IMR-90 (cell line): Measurements from ENCODE around the gene FAHD2A. TPM values are rescaled to one million over a fixed set of nuclear protein-coding genes. Genes with fewer than 3 reads are reported as not detected.

Experiments
- ATAC-seq: fragments of 200-7000 bp; cut with Tn5 transposase; 2 replicates; pipeline ENCODE4 v1.9.1; 2020; ENCODE audit warnings: low read depth, mild to moderate bottlenecking, moderate library complexity
- BruUV-seq: library from RNA; stranded (reverse); fragments of 400-500 nt; replicated peaks from 2 replicates; lab custom pipeline; 2021; lab: Mats Ljungman, UMichigan
- CTCF ChIA-PET: fragments of 300-600 bp; formaldehyde crosslinking; extraction: SDS; loops from one replicate; lab custom pipeline; 2021; ENCODE audit warnings: antibody characterized with exemption; lab: Yijun Ruan, JAX
- POLR2A ChIA-PET: fragments of 300-600 bp; sonication (Branson Sonifier 250); formaldehyde crosslinking; loops from one replicate; lab custom pipeline; 2022; ENCODE audit warnings: antibody characterized with exemption; ENCODE audit not compliant: unreplicated experiment; lab: Charles Lee
- DNase-seq: peaks from one replicate; pipeline ENCODE4 v3.0.0; 2013
- H2AFZ ChIP-seq: replicated peaks from 2 replicates; pipeline ENCODE3; 2013; ENCODE audit warnings: low read length, mild to moderate bottlenecking; ENCODE audit not compliant: poor library complexity
- H2AK5ac ChIP-seq: 2 replicates; pipeline ENCODE4 v1.6.1; 2013; ENCODE audit warnings: low read depth, low read length, inconsistent platforms
- H2AK9ac ChIP-seq: replicated peaks from 2 replicates; pipeline ENCODE3; 2013; ENCODE audit warnings: mild to moderate bottlenecking, low read depth, low read length, moderate library complexity; ENCODE audit not compliant: poor library complexity
- H2BK120ac ChIP-seq: 2 replicates; pipeline ENCODE4 v1.6.1; 2013; ENCODE audit warnings: low read depth, low read length, inconsistent platforms
- H2BK15ac ChIP-seq: 3 replicates; pipeline ENCODE4 v1.6.1; 2013; ENCODE audit warnings: low read depth, low read length, inconsistent platforms
- H2BK20ac ChIP-seq: 2 replicates; pipeline ENCODE4 v1.6.1; 2013; ENCODE audit warnings: low read depth, mild to moderate bottlenecking, inconsistent platforms, low read length, moderate library complexity
- H2BK5ac ChIP-seq: 2 replicates; pipeline ENCODE4 v1.6.1; 2013; ENCODE audit warnings: mild to moderate bottlenecking, low read depth, low read length, inconsistent platforms; ENCODE audit not compliant: poor library complexity, severe bottlenecking
- H3K14ac ChIP-seq: replicated peaks from 2 replicates; pipeline ENCODE4 v1.6.1; 2013; ENCODE audit warnings: low read depth, low read length, inconsistent platforms
- H3K18ac ChIP-seq: 2 replicates; pipeline ENCODE4 v1.6.1; 2013; ENCODE audit warnings: low read depth, low read length, control low read depth
- H3K23ac ChIP-seq: 2 replicates; pipeline ENCODE4 v1.6.1; 2013; ENCODE audit warnings: low read depth, low read length, inconsistent platforms
- H3K27ac ChIP-seq: 2 replicates; pipeline ENCODE4 v1.5.1; 2013; ENCODE audit warnings: mild to moderate bottlenecking, control low read depth, low read length; ENCODE audit not compliant: insufficient read depth
- H3K27me3 ChIP-seq: 2 replicates; pipeline ENCODE4 v1.6.1; 2013; ENCODE audit warnings: low read length; ENCODE audit not compliant: control insufficient read depth, insufficient read depth
- H3K36me3 ChIP-seq: 2 replicates; pipeline ENCODE4 v1.6.1; 2013; ENCODE audit warnings: low read length, mixed read lengths; ENCODE audit not compliant: control insufficient read depth, insufficient read depth
- H3K4ac ChIP-seq: 2 replicates; pipeline ENCODE4 v1.6.1; 2013; ENCODE audit warnings: low read depth, low read length, inconsistent platforms
- H3K4me1 ChIP-seq: 2 replicates; pipeline ENCODE4 v1.6.1; 2013; ENCODE audit warnings: low read length, mixed read lengths; ENCODE audit not compliant: control insufficient read depth, insufficient read depth
- H3K4me2 ChIP-seq: 2 replicates; pipeline ENCODE4 v1.6.1; 2013; ENCODE audit warnings: low read depth, mild to moderate bottlenecking, control low read depth, low read length, moderate library complexity
- H3K4me3 ChIP-seq: 2 replicates; pipeline ENCODE4 v1.5.1; 2013; ENCODE audit warnings: low read depth, mild to moderate bottlenecking, control low read depth, low read length, moderate library complexity; ENCODE audit not compliant: insufficient read depth
- H3K56ac ChIP-seq: 2 replicates; pipeline ENCODE4 v1.6.1; 2013; ENCODE audit warnings: low read length, inconsistent platforms; ENCODE audit not compliant: insufficient read depth; ENCODE audit errors: extremely low read depth
- H3K79me1 ChIP-seq, 2 experiments: 2 replicates each; pipeline ENCODE4 v1.6.1; 2013; ENCODE audit warnings: low read length in 2 of 2, inconsistent platforms in 1 of 2, low read depth in 1 of 2
- H3K9ac ChIP-seq: 2 replicates; pipeline ENCODE4 v1.6.1; 2013; ENCODE audit warnings: low read depth, low read length, control low read depth
- H3K9me1 ChIP-seq: 2 replicates; pipeline ENCODE4 v1.6.1; 2013; ENCODE audit warnings: low read length, inconsistent platforms; ENCODE audit not compliant: insufficient read depth
- H3K9me3 ChIP-seq: 2 replicates; pipeline ENCODE4 v1.6.1; 2013; ENCODE audit warnings: low read length; ENCODE audit not compliant: control insufficient read depth, insufficient read depth
- H4K20me1 ChIP-seq: 2 replicates; pipeline ENCODE4 v1.6.1; 2013; ENCODE audit warnings: low read length, inconsistent platforms; ENCODE audit not compliant: insufficient read depth
- H4K5ac ChIP-seq: 2 replicates; pipeline ENCODE4 v1.6.1; 2013; ENCODE audit warnings: mild to moderate bottlenecking, low read depth, low read length, control low read depth
- H4K8ac ChIP-seq, 2 experiments: 2 replicates each; pipeline ENCODE4 v1.6.1; 2013; ENCODE audit warnings: low read depth in 2 of 2, low read length in 2 of 2, control low read depth in 1 of 2, inconsistent platforms in 1 of 2
- H4K91ac ChIP-seq: 2 replicates; pipeline ENCODE4 v1.6.1; 2013; ENCODE audit warnings: low read depth, low read length, inconsistent platforms; ENCODE audit not compliant: insufficient read depth
- BHLHE40 ChIP-seq: fragments of 150-350 bp; IDR thresholded peaks from 2 replicates; pipeline ENCODE4 v1.6.1; 2016; ENCODE audit warnings: mild to moderate bottlenecking, low read depth, low read length
- CEBPB ChIP-seq: IDR thresholded peaks from 2 replicates; pipeline ENCODE4 v1.6.1; 2012; ENCODE audit warnings: low read depth, low read length, improper control_type of control experiment
- CHD1 ChIP-seq: IDR thresholded peaks from 2 replicates; pipeline ENCODE4 v1.6.1; 2012; ENCODE audit warnings: low read depth, low read length, improper control_type of control experiment
- ELK1 ChIP-seq: fragments of 150-350 bp; IDR thresholded peaks from 2 replicates; pipeline ENCODE4 v1.6.1; 2016; ENCODE audit warnings: low read depth, mild to moderate bottlenecking, low read length, moderate library complexity, borderline replicate concordance
- FOS ChIP-seq: fragments of 150-350 bp; IDR thresholded peaks from 2 replicates; pipeline ENCODE4 v1.6.1; 2016; ENCODE audit warnings: low read depth, low read length
- MAFK ChIP-seq: IDR thresholded peaks from 2 replicates; pipeline ENCODE4 v1.6.1; 2012; ENCODE audit warnings: low read depth, low read length, improper control_type of control experiment
- MAZ ChIP-seq: IDR thresholded peaks from 2 replicates; pipeline ENCODE4 v1.6.1; 2012; ENCODE audit warnings: low read depth, mild to moderate bottlenecking, low read length, improper control_type of control experiment, moderate library complexity, borderline replicate concordance
- MXI1 ChIP-seq: IDR thresholded peaks from 2 replicates; pipeline ENCODE4 v1.6.1; 2012; ENCODE audit warnings: low read depth, mild to moderate bottlenecking, low read length, moderate library complexity, borderline replicate concordance
- NFE2L2 ChIP-seq: fragments of 150-350 bp; IDR thresholded peaks from 2 replicates; pipeline ENCODE4 v1.6.1; 2016; ENCODE audit warnings: low read depth, mild to moderate bottlenecking, low read length
- POLR2A ChIP-seq: IDR thresholded peaks from 2 replicates; pipeline ENCODE4 v1.6.1; 2012; ENCODE audit warnings: mild to moderate bottlenecking, low read depth, low read length
- RAD21 ChIP-seq: IDR thresholded peaks from 2 replicates; pipeline ENCODE4 v1.6.1; 2012; ENCODE audit warnings: low read length, improper control_type of control experiment
- RCOR1 ChIP-seq: IDR thresholded peaks from 2 replicates; pipeline ENCODE4 v1.6.1; 2012; ENCODE audit warnings: mild to moderate bottlenecking, low read length, improper control_type of control experiment; ENCODE audit not compliant: insufficient replicate concordance
- RFX5 ChIP-seq: IDR thresholded peaks from 2 replicates; pipeline ENCODE4 v1.8.0; 2012; ENCODE audit warnings: low read depth, mild to moderate bottlenecking, low read length, moderate library complexity
- SMC3 ChIP-seq: fragments of 150-350 bp; IDR thresholded peaks from 2 replicates; pipeline ENCODE4 v1.6.1; 2016; ENCODE audit warnings: low read depth, mild to moderate bottlenecking, antibody characterized with exemption, low read length, moderate library complexity
- WGBS, 2 experiments: methylation state at CpG; one replicate each; pipeline versions ENCODE4 v1.1.5 to v1.1.7; 2013; ENCODE audit warnings: missing lambda C conversion rate in 2 of 2; ENCODE audit not compliant: insufficient read length in 1 of 2; ENCODE audit errors: extremely low coverage in 2 of 2; 5-methylcytosine and 5-hydroxymethylcytosine counted together
- dilution Hi-C: fragments of 300-500 bp; cut with HindIII; formaldehyde crosslinking; loops from one replicate; pipeline ENCODE4 v1.14.3; 2018; ENCODE audit warnings: low sequenced_read_pairs; ENCODE audit not compliant: unreplicated experiment
- in situ Hi-C: fragments of 300-500 bp; cut with MboI; formaldehyde crosslinking; loops from 3 replicates; pipeline ENCODE4 v1.14.3; 2019; ENCODE audit warnings: low sequenced_read_pairs, inconsistent platforms, mixed read lengths
- intact Hi-C: fragments of 100-400 bp; cut with micrococcal nuclease; formaldehyde crosslinking; loops from 2 replicates; pipeline ENCODE4 v1.10.0; 2022
- polyA plus RNA-seq, 3 experiments: library from polyadenylated mRNA; depleted of rRNA; stranded (reverse); fragments of >200 nt; gene quantifications; 2 replicates each; pipeline ENCODE4 v1.2.3, GENCODE V29; 2012; ENCODE audit warnings: low replicate concordance in 1 of 3
- total RNA-seq: library from RNA; depleted of rRNA; stranded (reverse); fragments of >200 nt; gene quantifications from 2 replicates; pipeline ENCODE4 v1.2.3, GENCODE V29; 2012
- TF ChIP-seq, protein P1 (sequence below): fragments of 150-350 bp; IDR thresholded peaks from 2 replicates; pipeline ENCODE4 v1.6.1; 2017; ENCODE audit warnings: mild to moderate bottlenecking, antibody characterized with exemption, low read length, low read depth
- TF ChIP-seq, protein P2 (sequence below): conservative IDR thresholded peaks from 2 replicates; pipeline ENCODE4 v1.5.1; 2012; ENCODE audit warnings: mild to moderate bottlenecking, low read depth, low read length, improper control_type of control experiment

Gene FAHD2A
- total and polyA plus RNA-seq, 2 of the 4 experiments (the other 2 are of a cell fraction): 35.1 to 36.2 TPM

DNA sequence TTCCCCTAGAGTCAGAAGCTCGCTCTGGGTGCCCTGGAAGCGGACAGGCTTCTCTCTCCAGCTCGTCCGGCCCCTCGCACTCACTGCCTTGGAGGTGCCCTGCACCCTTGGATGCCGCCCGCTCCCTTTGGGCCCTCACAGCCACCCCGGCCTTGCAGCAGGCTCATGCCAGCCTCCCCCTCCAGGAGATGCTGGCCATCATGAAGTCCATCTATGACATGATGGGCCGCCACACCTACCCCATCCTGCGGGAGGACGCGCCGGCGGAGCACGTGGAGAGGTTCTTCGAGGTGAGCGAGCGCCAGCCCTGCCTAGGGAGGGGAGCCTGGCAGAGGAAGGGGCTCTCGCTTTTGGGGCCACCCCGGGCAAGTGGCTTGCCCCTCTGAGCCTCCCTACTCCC, 20.3 kb upstream of the FAHD2A start:
- Histone ChIP-seq H3K79me1 (no peaks in the 10 kb centered on the region), H3K9me1 (no peaks in the 10 kb centered on the region; the same call in 1 of the 2 replicates), H3K4me2 (no peak overlapping the region), H2BK120ac (no peak overlapping the region), H3K36me3 (no peaks in the 10 kb centered on the region; the same call in 1 of the 2 replicates), H3K9me3 (no peaks in the 10 kb centered on the region), H4K20me1 (no peaks in the 10 kb centered on the region), H3K23ac (no peak overlapping the region), H2AK9ac (no peak overlapping the region), H3K14ac (no peak overlapping the region), H3K9ac (no peak overlapping the region), H2AK5ac (no peak overlapping the region), H3K27ac (no peak overlapping the region), H3K27me3 (peaks cover 3% of the 10 kb centered on the region), H3K4ac (no peak overlapping the region), H4K5ac (no peak overlapping the region), H4K91ac (no peak overlapping the region), H3K4me3 (no peak overlapping the region), H3K56ac (no peak overlapping the region), H2AFZ (no peak overlapping the region), H2BK20ac (no peak overlapping the region), H3K18ac (no peak overlapping the region), H2BK5ac (no peak overlapping the region), H4K8ac (no peak overlapping the region), H2BK15ac (no peak overlapping the region), H3K4me1 (no peaks in the 10 kb centered on the region)
- dilution Hi-C loops: no loop called here
- DNase-seq: no peak
- no peak for ATAC-seq
- 88% methylated on average over 3 of the region's 20 CpGs; no CpG with 5 or more reads in 1 of the 2 experiments for WGBS, 2 experiments
- CTCF ChIA-PET: no interaction called here
- intact Hi-C loops: no loop called here
- no TSS peak for BruUV-seq
- in situ Hi-C loops: no loop called here
- TF ChIP-seq RFX5: no peak
- TF ChIP-seq BHLHE40: no peak
- no peak for TF ChIP-seq POLR2A
- no peak for TF ChIP-seq MXI1
- no peak for TF ChIP-seq RAD21
- TF ChIP-seq, protein P1, sequence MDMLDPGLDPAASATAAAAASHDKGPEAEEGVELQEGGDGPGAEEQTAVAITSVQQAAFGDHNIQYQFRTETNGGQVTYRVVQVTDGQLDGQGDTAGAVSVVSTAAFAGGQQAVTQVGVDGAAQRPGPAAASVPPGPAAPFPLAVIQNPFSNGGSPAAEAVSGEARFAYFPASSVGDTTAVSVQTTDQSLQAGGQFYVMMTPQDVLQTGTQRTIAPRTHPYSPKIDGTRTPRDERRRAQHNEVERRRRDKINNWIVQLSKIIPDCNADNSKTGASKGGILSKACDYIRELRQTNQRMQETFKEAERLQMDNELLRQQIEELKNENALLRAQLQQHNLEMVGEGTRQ: no peak
- TF ChIP-seq FOS: no peak
- no peak for TF ChIP-seq RCOR1
- TF ChIP-seq, protein P2, sequence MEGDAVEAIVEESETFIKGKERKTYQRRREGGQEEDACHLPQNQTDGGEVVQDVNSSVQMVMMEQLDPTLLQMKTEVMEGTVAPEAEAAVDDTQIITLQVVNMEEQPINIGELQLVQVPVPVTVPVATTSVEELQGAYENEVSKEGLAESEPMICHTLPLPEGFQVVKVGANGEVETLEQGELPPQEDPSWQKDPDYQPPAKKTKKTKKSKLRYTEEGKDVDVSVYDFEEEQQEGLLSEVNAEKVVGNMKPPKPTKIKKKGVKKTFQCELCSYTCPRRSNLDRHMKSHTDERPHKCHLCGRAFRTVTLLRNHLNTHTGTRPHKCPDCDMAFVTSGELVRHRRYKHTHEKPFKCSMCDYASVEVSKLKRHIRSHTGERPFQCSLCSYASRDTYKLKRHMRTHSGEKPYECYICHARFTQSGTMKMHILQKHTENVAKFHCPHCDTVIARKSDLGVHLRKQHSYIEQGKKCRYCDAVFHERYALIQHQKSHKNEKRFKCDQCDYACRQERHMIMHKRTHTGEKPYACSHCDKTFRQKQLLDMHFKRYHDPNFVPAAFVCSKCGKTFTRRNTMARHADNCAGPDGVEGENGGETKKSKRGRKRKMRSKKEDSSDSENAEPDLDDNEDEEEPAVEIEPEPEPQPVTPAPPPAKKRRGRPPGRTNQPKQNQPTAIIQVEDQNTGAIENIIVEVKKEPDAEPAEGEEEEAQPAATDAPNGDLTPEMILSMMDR: no peak
- no peak for TF ChIP-seq SMC3
- no peak for TF ChIP-seq MAFK
- no peak for TF ChIP-seq ELK1
- TF ChIP-seq NFE2L2: no peak
- TF ChIP-seq CHD1: no peak
- no peak for TF ChIP-seq CEBPB
- no peak for TF ChIP-seq MAZ
- POLR2A ChIA-PET: no interaction called here
